SW 1271 (cell line): ENCODE measurements around the gene KIAA1958.
A peak's percentile ranks its signal among the peaks of the same experiment; 100 is the strongest.
"Not testable (repeated sequence)": the region's sequence is repeated elsewhere in the genome, so short reads cannot be mapped to it uniquely, and the experiment has no call there.

Experiments used
- DNase-seq, 2 experiments: peaks; one replicate each; lab custom pipeline; 2025; lab: John Stamatoyannopoulos, UW

The KIAA1958 gene

GRCh38 chr9:112664531-112664930 lies 177.9 kb downstream of the KIAA1958 start:
- no peak for DNase-seq

DNA sequence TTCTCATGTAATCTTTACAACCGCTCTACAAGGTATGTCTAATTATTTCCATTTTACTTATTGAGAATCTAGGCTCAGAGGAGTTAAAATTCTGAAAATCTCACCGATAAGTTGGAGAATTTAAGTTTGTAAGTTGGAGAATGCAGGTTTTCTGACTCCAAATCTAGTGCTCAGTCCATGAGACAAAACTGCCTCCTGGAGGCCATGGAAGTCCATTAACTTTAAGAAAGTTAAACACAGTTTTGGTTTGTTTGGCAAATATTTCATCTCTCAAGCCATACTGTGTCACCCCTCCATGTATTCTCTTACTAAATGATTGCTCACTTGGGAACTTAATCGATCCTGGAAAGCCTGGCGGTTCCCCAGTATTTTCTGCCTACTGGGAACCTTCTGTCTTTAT lies 178.7 kb downstream of the KIAA1958 start:
- no peak for DNase-seq

DNA sequence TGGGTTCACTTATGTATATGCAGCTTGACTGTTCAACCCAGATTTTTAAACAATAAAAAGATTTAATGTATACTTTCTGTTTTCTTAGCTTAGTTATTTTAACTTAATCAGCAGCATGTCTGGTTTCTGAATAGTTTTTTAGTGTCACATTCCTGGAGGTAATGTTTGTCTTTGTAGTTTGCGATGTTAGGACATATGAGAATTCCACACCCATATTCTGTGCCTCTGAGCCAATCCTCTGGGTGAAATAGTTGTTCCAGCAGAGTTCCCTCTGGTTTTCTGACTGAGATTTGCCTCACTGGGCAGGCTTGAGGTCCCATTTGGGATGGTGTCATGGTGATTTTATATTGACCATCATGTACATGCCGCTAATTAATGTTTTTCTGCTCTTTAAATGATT lies 182.7 kb downstream of the KIAA1958 start:
- DNase-seq, result no peak

- DNase-seq, result no peak
Observed at GRCh38 chr9:112670991-112671625, 184.5 kb downstream of the KIAA1958 start.

- DNase-seq, result not testable (repeated sequence)
Observed at GRCh38 chr9:112673221-112673620, 186.6 kb downstream of the KIAA1958 start.

- DNase-seq, result no peak
Observed at GRCh38 chr9:112677040-112677439, 190.4 kb downstream of the KIAA1958 start.

DNA sequence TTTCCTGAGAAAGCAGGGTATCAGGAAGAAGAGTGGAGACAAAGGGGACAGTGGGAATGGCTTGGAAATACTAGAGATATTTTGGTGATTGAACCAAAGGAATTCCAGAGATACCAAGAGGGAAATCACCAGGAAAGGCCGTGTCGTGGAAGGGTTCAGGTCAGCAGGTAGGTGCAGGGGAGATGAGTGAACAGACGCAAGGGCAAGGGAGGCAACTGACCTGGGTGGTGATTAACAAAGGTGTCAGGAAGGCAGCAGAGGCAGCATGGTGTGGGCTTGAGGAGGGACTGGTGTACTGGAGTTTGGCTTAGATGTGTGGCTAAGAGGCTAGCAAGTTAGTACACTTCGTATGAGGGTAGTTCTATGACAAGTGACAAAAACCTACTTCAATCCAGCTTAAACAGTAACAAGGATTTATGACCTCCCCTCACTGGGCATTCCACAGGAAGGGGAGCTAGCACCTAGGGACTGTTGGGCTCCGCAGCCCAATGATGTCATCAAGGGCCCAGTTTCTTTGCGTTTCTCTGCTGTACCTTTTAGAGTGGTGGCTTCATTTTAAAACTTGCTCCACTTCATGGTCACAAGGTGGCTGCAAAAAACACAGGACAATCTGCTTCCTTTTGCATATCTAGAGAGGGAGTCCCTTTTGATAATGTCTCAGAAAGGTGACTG lies 194.2 kb downstream of the KIAA1958 start:
- no peak for DNase-seq

DNA sequence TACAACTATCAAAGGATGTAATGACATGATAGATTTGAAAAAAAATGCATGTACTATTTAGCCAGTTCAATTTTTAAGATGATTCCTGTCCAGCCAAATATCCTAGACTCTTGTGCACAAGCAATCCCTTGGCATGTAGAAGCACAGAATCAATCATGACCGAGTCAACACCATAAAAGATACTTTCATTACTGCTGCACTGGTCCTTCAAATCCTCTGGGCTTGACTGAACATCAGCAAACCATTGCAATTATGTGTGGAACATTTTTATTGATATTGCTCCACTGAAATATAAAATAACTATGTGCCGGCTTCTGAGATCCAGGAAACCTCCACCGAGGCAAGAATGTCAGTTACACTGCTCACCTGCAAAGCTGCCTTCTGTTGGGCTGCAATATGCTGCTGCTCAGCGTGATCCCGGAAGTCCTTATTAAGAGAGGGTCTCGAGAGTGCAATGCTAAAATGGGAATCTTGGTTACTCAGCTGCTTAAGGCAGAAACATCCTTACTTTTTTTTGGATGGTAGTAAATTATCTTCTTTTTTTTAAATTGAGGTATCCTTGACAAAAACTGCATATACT lies 202.6 kb downstream of the KIAA1958 start:
- no peak for DNase-seq

- no peak for DNase-seq
Observed at GRCh38 chr9:112694706-112695555, 208.3 kb downstream of the KIAA1958 start.

DNA sequence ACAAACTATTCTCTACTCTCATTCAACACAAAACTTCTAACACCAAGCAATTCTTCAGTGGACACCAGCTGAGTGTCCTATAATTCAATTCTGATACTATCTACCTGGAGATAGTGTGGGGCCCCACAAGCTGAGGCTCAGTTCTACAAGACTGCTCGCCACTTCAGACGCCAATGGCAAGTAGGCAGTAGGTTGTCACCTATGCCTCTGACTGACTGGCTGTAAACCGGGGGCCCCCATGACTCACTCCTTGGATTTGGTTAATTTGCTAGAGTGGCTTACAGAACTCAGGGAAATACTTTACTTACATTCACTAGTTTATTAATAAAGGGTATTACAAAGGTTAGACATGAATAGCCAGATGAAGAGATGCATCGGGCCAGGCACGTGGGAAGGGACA lies 209.8 kb downstream of the KIAA1958 start:
- no peak for DNase-seq

DNA sequence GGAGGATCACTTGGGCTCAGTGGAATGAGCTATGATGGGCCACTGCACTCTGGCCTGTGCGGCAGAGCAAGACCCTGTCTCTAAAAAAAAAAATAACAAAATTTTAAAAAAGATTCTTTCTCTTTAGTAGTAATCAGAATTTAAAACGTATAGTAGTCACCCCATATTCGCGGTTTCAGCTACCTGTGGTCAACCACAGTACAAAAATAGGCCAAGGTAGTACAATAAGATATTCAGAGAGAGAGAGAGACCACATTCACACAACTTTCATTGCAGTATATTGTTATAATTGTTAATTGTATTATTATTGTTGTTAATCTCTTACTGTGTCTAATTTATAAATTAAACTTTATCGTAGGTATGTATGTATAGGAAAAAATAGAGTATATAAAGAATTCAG lies 212.6 kb downstream of the KIAA1958 start:
- DNase-seq, result no peak

DNA sequence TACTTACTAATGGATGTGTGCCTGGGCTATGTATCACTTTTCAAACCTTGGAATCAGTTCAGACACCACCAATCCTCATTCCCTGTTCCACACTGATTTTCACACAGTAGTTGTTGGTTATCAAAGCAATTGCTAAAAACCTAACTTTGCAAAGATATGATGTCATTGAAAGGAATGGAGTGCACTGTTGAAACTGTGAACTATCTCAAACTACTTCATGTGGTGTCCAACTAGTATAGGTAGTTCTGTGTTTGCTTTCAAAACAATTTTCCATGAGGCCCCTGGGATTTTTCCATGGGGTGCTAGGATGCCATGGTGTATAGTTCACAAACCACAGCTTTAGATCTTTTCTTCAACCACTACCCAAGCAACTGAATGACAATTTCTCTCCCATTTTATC lies 213.5 kb downstream of the KIAA1958 start:
- DNase-seq, result no peak

GRCh38 chr9:112703304-112703703 lies 216.7 kb downstream of the KIAA1958 start:
- DNase-seq, result no peak

DNA sequence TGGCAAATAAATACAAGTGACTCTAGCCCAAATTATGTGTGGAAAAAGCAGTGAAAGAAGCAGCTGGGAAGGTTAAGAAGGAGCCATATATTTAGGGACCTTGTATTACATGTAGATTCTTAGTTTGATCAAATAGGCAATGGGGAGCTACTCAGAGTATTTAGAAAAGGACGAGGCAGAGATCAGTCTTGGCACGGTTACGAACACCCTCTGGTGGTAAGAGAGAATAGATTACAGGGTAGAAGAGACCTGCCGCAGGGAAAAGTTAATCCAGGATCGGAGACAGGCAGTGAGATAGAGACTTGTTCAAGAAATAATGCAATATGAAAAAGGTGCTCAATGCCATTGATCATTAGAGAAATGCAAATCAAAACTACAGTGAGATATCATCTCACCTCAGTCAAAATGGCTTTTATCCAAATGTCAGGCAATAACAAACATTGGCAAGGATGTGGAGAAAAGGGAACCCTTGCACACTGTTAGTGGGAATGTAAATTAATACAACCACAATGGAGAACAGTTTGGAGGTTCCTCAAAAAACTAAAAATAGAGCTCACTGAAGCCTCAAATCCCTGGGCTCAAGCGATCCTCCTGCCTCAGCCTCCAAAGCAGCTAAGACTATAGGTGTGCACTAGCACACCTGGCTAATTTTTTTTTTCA lies 219.3 kb downstream of the KIAA1958 start:
- DNase-seq, result peak; percentile 29 to 31

DNA sequence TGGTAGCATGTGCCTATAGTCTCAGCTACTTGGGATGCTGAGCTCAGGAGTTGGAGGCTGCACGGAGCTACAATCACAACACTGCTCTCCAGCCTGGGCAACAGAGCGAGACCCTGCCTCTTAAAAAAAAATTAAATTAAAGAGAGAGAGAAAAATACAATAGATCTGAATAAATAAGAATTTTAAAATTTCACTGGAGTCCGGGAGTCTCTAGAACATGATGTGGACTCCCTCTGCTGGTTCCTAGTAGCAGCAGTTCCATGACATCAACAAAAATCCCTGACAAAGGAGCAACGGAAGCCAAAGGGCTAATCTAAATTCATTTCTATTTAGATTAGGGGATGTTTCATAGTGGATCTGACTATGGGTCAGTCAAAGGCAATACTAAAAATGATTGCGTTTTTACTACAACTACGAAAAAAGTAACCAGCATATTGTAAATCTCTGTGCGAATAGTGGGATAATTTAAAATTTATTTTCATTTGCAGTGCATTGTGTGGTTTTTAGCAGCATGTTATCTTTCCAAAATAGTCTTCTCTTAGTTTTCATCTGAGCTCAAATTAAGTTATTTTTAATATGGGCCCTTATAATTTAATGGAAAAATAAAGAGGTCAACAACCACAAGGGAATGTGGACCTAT lies 224.5 kb downstream of the KIAA1958 start:
- DNase-seq, result peak in 1 of 2 experiments; percentile 33

GRCh38 chr9:112712678-112713077 lies 226.1 kb downstream of the KIAA1958 start:
- no peak for DNase-seq

DNA sequence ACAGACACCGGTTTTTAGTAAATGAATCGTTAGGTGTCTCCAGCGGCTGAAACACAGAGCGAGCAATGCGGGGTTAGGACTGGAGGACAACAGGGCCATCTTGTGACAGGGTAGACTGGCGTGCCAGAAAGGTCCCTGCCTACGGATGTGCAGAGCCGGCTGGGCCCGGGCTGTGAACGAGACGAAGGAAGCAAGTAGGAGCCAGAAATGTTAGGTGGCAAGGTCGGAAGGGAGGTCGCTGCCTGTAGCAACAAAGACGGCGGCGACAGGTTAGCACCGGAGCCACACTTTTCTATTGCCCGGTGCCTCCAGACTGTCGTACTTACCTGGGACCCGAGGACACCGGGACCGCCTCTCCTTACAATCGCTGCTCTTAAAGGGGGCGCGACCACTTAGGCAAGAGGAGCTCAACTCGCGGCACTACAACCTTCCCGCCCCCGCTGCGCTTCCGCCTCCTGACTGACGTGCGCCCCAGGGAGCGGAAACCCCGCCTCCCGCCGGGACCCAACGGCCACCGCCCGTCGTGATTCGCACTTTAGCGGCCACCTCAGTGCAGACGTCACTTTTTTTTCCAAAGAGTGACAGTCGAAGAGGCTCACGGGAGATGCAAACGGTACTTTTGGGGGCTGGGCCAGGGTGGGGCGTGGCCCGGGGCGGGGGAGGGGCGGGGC lies 231.2 kb downstream of the KIAA1958 start, which contains the start of gene INIP:
Gene INIP, minus strand, starts transcription at position 457 of the 671 bp plus-strand sequence. CDS start 1,632 bp downstream, outside the sequence.
- peak; percentile 95 to 97 for DNase-seq
